Panc1 (cell line): ENCODE data around the gene TMEM45B.
"Not testable (repeated sequence)": the region's sequence is repeated elsewhere in the genome, so short reads cannot be mapped to it uniquely, and the experiment has no call there.

Experiments
- CTCF ChIP-seq: fragments of 450-650 bp; IDR thresholded peaks from 2 replicates; pipeline ENCODE4 v1.5.1; 2017; ENCODE audit warnings: mild to moderate bottlenecking
- SIN3A ChIP-seq: IDR thresholded peaks from 2 replicates; pipeline ENCODE4 v1.6.1; 2012; ENCODE audit warnings: low read depth, mild to moderate bottlenecking, low read length, moderate library complexity, borderline replicate concordance; ENCODE audit not compliant: insufficient read depth

- TF ChIP-seq CTCF, SIN3A: not testable (repeated sequence)
Observed at GRCh38 chr11:129800162-129800561, 15.5 kb upstream of the TMEM45B start.
